A549 treated with ZK216348 at 1 μM for 4 hours (cell line): ENCODE results near the gene FCER1G. TPM values are rescaled to one million over a fixed set of nuclear protein-coding genes. Genes with fewer than 3 reads are reported as not detected.

ENCODE experiments used
- total RNA-seq: library from RNA; stranded (reverse); fragments of 200-300 nt; extraction: Qiagen RNA extraction; gene quantifications from 5 replicates; pipeline ENCODE4 v1.2.3, GENCODE V29; 2022; ENCODE audit warnings: low read depth

The FCER1G gene
- total RNA-seq = 0.70 TPM in 1 of 5 replicates, not detected in the others

DNA sequence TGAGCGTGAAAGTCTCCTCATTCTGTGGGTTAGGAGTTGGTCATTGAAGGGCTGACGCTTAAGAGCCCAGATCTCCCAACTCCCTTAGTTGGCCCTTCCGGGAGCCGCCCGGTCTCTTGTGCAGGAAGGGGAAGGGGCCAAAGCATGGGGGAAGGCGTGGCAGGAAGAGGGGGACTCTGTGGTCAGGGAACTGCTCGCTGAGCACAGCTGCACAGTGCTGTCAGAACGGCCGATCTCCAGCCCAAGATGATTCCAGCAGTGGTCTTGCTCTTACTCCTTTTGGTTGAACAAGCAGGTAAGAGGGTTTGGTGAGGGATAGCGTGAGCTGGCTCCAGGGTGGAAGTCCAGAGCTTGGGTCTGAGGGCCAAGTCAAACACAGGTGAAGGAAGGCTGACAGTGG is at the start of gene FCER1G:
Gene FCER1G, plus strand, starts transcription at position 220 of the 400 bp plus-strand sequence. Its CDS starts 27 bp downstream, at position 247.

DNA sequence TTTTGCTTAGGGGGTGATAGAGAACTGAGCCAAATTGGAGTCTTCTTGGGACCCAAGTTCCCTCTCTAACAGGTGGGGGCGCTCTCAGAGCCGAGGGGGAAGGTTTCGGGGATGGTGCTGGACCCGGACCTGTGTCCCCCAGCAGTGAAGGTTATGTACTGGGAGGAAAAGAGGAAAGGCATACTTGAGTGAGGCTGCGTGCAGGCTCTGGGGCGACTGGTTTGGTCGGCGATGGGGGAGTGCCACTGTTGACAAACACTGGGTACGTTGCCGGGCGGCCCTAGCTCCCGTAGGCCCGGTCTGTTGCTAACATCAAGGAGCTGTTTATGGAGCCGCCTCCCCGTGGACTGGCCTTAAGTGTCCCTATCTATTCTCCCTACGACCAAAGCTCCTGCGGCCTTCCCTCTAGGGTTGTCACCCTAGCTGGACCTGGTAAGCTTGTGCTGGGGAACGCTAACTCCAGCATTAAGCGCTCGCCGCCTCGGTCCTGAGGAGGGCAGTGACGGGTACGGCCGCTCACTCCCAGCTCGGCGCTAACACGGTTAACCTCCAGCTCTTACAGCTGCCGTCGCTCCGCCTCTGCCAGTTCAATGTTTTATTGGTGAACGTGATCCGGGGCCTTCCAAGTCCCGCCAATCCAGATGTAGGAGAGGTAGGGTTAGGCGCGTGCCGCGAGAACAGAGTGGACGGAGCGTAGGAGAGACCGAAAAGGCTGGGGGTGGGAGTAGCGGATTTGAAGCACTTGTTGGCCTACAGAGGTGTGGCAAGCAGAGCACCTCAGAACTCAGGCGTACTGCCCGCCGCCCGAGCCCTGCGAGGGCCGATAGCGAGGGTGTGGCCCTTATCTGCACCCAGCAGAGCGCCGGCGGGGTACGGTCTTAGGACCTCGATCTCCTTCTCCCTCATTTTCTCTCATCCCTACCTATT is 49.1 kb upstream of the FCER1G start, which contains the start of gene PPOX:
Gene PPOX, plus strand, starts transcription at position 685 of the 927 bp plus-strand sequence. CDS start 422 bp downstream, outside the sequence.

DNA sequence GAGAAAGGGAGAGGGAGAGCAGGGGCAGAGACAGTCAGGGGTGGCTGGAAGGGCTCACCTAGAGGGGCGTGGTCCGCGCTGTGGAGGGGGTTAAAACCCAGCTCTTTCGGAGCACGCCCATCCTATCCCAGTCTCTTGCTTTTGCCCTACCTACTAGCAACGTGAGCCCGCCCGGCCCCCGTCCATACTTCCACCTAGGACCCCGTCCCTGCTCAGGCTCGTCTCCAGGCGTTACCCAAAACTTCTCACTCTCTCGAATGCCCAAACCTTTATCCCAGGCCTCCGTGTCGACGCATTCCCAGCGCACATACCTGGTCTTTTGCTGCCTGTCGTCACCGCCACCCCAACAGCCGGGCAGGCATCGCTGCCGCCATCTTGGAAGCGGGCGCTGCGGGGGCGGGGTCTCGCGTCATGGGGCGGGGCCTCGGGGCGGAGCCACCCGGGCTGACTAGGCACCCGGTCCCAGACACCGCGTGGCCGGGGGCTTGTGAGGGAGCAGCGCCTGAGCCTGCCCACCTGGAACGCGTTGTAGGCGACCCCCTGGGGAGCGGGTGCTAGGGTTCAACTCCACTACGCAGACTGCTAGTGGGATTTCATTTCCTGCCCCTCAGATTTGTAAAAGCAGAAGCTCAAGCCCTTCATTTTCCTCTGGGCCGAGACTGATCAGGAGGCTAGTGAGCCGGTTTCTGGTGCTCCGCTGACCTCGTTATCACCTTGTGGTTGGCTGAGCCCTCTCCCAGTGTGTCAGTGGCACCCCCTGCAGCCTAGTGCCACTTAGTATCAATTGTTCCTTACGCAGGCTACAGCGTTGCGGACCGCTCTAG is 37.8 kb upstream of the FCER1G start, which contains the start of gene B4GALT3:
Gene B4GALT3, minus strand, starts transcription at position 396 of the 824 bp plus-strand sequence. CDS start 1,447 bp downstream, outside the sequence.

DNA sequence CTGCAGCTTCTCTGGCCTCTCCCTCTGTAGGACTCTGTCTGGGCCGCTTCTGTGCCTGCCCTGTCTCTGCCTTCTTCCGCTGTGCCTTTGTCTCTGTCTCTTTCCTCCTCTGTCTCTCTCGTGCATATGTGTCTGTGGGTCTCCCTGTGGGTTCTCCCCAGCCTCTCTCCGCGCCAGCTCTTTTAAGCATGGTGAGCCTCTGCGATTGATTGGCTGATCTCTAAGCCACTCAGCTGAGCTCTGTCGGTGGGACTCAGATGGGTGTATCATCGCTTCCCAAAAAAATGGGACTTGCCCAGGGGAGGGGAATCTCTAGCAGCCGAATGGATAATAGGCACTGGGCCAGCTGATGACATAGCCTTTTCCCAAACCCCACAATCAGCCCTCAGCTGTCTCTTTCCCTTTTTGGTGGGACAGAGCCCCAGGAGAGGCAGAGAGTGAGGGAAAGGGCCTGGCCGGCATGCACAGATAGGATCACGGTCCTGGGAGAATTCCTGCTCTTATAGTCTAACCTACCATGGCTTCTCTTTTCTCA is 16.1 kb upstream of the FCER1G start, which contains the start of gene ADAMTS4:
Gene ADAMTS4, minus strand, starts transcription at position 158 of the 535 bp plus-strand sequence. CDS start 427 bp downstream, outside the sequence.

DNA sequence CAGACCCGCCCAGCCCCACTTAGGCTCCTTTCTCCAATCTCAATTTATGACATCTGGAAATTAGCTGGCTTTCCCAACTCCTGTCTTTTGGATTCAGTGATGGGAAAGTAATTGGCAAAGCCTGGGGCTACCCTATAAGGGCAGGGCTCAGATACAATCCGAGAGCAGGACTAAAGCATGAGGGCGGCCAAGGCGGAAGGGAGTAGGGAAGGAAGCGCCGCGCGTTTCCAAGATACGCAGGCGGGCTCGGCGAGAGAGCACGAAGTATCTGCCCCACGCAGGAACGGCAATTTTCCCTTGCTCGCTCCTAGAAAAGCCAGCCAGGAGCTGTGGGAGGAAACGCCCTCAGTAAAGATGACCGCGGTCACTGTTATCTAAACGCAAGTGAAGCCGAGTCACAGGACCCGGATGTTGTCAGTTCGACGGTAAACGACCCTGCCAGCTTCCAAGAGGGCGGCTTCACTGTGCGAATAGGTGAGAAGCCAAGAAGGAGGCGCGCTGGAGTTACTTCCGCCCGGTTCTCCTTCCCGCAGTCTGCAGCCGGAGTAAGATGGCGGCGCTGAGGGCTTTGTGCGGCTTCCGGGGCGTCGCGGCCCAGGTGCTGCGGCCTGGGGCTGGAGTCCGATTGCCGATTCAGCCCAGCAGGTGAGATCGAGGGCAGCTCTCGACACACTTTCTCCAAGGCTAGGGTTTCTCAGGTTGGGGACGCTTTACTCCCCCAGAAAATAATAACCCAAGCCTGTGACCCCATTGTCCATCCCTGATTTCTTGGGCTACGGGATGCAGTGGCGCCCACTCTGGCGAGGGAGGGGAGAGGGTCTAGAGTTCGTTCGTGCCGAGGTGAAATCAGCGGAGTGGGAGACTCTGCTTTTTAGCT is 13.0 kb upstream of the FCER1G start, which contains the start of gene NDUFS2:
Gene NDUFS2, plus strand, starts transcription at position 532 of the 877 bp plus-strand sequence. Its CDS starts 19 bp downstream, at position 551.

DNA sequence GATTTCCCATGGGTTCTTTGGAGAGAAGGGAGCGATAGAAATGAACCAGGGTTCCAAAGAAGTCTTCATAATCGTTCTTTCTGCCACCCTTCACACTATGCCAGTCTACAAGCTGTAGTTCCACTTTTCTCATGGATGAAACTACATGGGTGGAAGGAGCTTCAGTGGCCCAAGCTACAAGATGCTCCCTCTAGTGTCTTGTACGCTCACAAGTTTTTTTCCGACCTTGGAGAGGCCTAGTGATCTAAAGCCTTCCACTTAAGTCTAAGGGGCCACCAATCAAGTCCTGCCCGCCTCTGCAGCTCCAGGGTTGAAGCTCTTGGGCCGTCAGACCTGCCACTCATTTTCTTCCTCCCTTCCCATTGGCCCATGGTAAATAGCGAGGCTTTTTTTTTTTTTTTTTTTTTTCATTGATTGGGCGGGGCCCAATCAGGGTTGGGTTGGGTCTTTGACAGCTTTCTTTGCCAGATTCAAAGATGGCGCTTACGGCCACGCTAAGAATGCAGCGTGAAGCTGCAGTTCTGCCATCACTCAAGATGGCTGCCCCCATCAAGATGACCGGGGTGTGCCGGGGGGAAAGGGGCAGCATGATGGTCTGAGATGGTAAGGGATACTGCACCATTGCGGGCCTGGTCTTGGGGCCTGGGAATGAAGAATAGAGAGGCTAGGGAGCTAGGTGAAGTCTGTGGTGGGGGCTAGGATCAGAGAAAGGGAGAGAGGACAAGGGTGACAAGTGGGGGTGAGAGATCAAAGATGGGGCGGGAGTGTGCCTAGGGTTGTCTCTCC is 10.6 kb downstream of the FCER1G start, which contains the start of gene TOMM40L:
Gene TOMM40L, plus strand, starts transcription at position 527 of the 786 bp plus-strand sequence. CDS start 430 bp downstream, outside the sequence.

DNA sequence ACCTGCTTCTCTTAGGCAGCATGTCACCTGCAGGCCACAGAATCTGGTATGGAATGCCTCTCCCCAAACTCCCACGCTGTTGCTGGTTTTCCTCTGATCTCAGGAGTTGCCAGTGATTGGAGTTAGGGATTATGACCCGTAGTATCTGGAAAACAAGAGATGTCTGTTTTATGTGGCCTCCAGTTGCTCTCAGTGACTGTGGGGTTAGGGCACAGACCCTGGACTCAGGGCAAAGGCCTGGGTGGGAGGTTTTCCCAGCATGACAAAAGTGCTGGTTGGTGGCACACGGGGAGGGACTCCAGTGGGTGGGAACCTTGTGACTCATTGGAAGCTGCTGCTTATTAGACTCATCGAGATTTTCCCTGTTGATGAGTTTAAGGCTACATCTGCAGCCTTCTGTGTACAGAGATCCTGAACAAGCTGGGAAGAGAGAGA is 23.0 kb downstream of the FCER1G start, which contains the start of gene NR1I3:
Gene NR1I3, minus strand, starts transcription at position 165 of the 435 bp plus-strand sequence. CDS start 1,638 bp downstream, outside the sequence.

DNA sequence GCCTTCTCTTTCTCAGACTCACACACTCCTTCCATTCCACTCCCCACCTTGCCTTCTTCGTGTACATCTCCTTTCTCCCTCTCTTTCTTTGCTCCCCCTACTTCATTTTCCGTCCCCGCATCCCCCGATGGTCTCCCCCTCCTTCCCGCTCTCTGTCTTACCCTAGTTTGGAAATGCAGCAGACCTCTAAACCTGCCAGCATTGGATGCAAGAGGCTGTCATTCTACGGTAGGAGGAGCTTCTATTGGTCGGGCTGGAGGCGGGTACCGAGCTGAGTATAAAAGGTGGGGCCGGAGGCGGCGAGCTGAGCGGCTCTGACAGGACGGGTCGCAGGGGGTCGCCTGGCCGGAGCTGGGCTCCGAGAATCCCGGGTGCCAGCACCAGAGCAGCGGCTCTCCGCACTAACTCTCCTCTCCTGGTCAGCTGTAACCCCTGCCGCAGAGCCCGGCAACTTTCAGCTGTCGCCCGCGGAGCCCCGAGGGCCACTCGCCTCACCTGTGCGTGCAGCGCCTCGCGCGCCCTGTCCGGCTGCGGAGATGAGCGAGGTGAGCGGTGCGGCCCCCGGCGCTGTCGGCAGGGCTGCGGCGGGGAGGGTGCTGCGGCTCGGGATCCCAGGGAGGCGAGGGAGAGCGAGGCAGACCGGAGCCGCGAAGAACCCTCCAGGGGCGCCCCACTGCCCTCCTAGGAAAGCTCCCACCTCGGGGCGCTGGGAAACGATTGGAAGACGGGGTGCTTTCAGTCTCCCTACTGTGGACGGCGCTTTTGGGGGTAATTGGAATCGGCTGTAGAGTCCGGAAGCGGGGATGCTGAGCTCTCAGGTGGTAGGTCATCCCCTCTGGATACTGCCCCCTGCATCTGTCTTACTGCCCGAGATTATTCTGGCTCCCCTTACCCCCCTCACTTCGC is 43.6 kb downstream of the FCER1G start, which contains the start of gene PCP4L1:
Gene PCP4L1, plus strand, starts transcription at position 307 of the 906 bp plus-strand sequence. Its CDS starts 230 bp downstream, at position 537.

Other genes starting within 250 kb of the FCER1G start
- 43.1 to 66.6 TPM (median 47.2 TPM) in 5 replicates for gene F11R, start 194.1 kb upstream of the FCER1G start, total RNA-seq
- 0.49 to 0.78 TPM (median 0.67 TPM) in 4 of 5 replicates, not detected in the other for gene TSTD1, start 176.3 kb upstream of the FCER1G start, total RNA-seq
- gene USF1, start 169.3 kb upstream of the FCER1G start, total RNA-seq = 45.3 to 50.5 TPM (median 49.9 TPM) in 5 replicates
- gene ARHGAP30, start 145.4 kb upstream of the FCER1G start, total RNA-seq = 0.06 to 0.19 TPM (median 0.08 TPM) in 5 replicates
- gene NECTIN4, start 125.7 kb upstream of the FCER1G start, total RNA-seq = 0.81 to 2.9 TPM (median 2.0 TPM) in 5 replicates
- 1.1 to 2.2 TPM (median 2.0 TPM) in 5 replicates for gene KLHDC9, start 116.9 kb upstream of the FCER1G start, total RNA-seq
- 106 to 128 TPM (median 117 TPM) in 5 replicates for gene PFDN2, start 97.3 kb upstream of the FCER1G start, total RNA-seq
- 23.3 to 38.9 TPM (median 30.2 TPM) in 5 replicates for gene NIT1, start 97.2 kb upstream of the FCER1G start, total RNA-seq
- 24.5 to 35.9 TPM (median 32.3 TPM) in 5 replicates for gene DEDD, start 82.6 kb upstream of the FCER1G start, total RNA-seq
- gene UFC1, start 61.3 kb upstream of the FCER1G start, total RNA-seq = 85.4 to 154 TPM (median 93.0 TPM) in 5 replicates
- 15.0 to 24.1 TPM (median 20.5 TPM) in 5 replicates for gene USP21, start 55.8 kb upstream of the FCER1G start, total RNA-seq
- 10.7 to 19.4 TPM (median 16.6 TPM) in 5 replicates for gene PPOX, start 48.9 kb upstream of the FCER1G start, total RNA-seq
- 18.3 to 28.9 TPM (median 25.6 TPM) in 5 replicates for gene B4GALT3, start 37.8 kb upstream of the FCER1G start, total RNA-seq
- gene ADAMTS4, start 16.2 kb upstream of the FCER1G start, total RNA-seq = 0.02 TPM in 1 of 5 replicates, not detected in the others
- gene NDUFS2, start 12.9 kb upstream of the FCER1G start, total RNA-seq = 79.0 to 87.4 TPM (median 84.3 TPM) in 5 replicates
- not detected in 5 replicates for gene APOA2, start 8.3 kb downstream of the FCER1G start, total RNA-seq
- gene TOMM40L, start 10.8 kb downstream of the FCER1G start, total RNA-seq = 9.5 to 12.8 TPM (median 11.3 TPM) in 5 replicates
- not detected in 5 replicates for gene NR1I3, start 22.9 kb downstream of the FCER1G start, total RNA-seq
- gene PCP4L1, start 43.5 kb downstream of the FCER1G start, total RNA-seq = 0.11 TPM in 1 of 5 replicates, not detected in the others
- 0.21 to 0.57 TPM (median 0.45 TPM) in 4 of 5 replicates, not detected in the other for gene MPZ, start 94.7 kb downstream of the FCER1G start, total RNA-seq
- gene SDHC, start 99.1 kb downstream of the FCER1G start, total RNA-seq = 236 to 252 TPM (median 244 TPM) in 5 replicates
- gene CFAP126, start 152.6 kb downstream of the FCER1G start, total RNA-seq = 0.33 to 0.60 TPM (median 0.49 TPM) in 3 of 5 replicates, not detected in the others